SU-DHL-6 (cell line): Measurements from ENCODE around the gene SMPD3.

ENCODE experiments used
- H2AFZ ChIP-seq: fragments of 200-600 bp; sonication (generic); 2 replicates; pipeline ENCODE4 v1.6.1; 2014; ENCODE audit warnings: low read depth, mild to moderate bottlenecking, moderate library complexity, mixed read lengths, antibody characterized with exemption, low read length; ENCODE audit not compliant: severe bottlenecking
- H3F3A ChIP-seq: fragments of 200-600 bp; shearing (Covaris generic); 2 replicates; pipeline ENCODE4 v1.6.0; 2016; ENCODE audit warnings: antibody characterized with exemption, mild to moderate bottlenecking; ENCODE audit not compliant: insufficient read depth
- H3K27ac ChIP-seq: fragments of 200-600 bp; sonication (generic); 2 replicates; pipeline ENCODE4 v1.5.1; 2016; ENCODE audit warnings: low read depth, mild to moderate bottlenecking, low read length, moderate library complexity, mixed read lengths
- H3K27me3 ChIP-seq: fragments of 200-600 bp; sonication (generic), shearing (Covaris generic); 2 replicates; pipeline ENCODE4 v1.6.0; 2014; ENCODE audit warnings: mild to moderate bottlenecking, low read length
- H3K36me3 ChIP-seq: fragments of 200-600 bp; sonication (generic); 2 replicates; pipeline ENCODE4 v1.6.1; 2014; ENCODE audit warnings: mild to moderate bottlenecking, low read length, mixed read lengths
- H3K4me2 ChIP-seq: fragments of 300-600, 200-600 bp; shearing (Covaris generic), sonication (generic); 2 replicates; pipeline ENCODE4 v1.6.0; 2014; ENCODE audit warnings: low read length, low read depth, mild to moderate bottlenecking; ENCODE audit not compliant: poor library complexity, severe bottlenecking
- H3K4me3 ChIP-seq: fragments of 200-600 bp; sonication (generic); 2 replicates; pipeline ENCODE4 v1.5.1; 2014; ENCODE audit warnings: antibody characterized with exemption, low read length, mild to moderate bottlenecking, mixed read lengths; ENCODE audit not compliant: insufficient read depth, poor library complexity, severe bottlenecking
- H3K79me2 ChIP-seq: fragments of 200-600 bp; sonication (generic); 2 replicates; pipeline ENCODE4 v1.6.1; 2014; ENCODE audit warnings: mild to moderate bottlenecking, low read length, moderate library complexity; ENCODE audit not compliant: insufficient read depth
- H3K9ac ChIP-seq: fragments of 200-600 bp; sonication (generic); 2 replicates; pipeline ENCODE4 v1.7.0; 2014; ENCODE audit warnings: mild to moderate bottlenecking, low read length
- H3K9me2 ChIP-seq: fragments of 200-600 bp; sonication (generic); replicated peaks from 2 replicates; pipeline ENCODE4 v1.6.1; 2014; ENCODE audit warnings: low read length; ENCODE audit not compliant: insufficient read depth
- H3K9me3 ChIP-seq: fragments of 200-600 bp; sonication (generic); 2 replicates; pipeline ENCODE4 v1.6.1; 2014; ENCODE audit warnings: low read length, mixed read lengths; ENCODE audit not compliant: insufficient read depth
- H4K20me1 ChIP-seq: fragments of 200-600 bp; sonication (generic); 2 replicates; pipeline ENCODE4 v1.6.1; 2014; ENCODE audit warnings: low read depth, mild to moderate bottlenecking, antibody characterized with exemption, low read length, moderate library complexity, mixed read lengths
- EZH2phosphoT487 ChIP-seq: fragments of 200-600 bp; sonication (generic), shearing (Covaris generic); conservative IDR thresholded peaks from 2 replicates; pipeline ENCODE4 v1.6.1; 2018; ENCODE audit warnings: mild to moderate bottlenecking, antibody characterized with exemption, low read length, moderate library complexity, mixed read lengths
- TF ChIP-seq, protein P1 (sequence below): fragments of 200-600 bp; sonication (generic); IDR thresholded peaks from one replicate; pipeline ENCODE4 v1.5.1; 2017; ENCODE audit warnings: antibody characterized with exemption, mild to moderate bottlenecking, low read length, moderate library complexity; ENCODE audit not compliant: insufficient read depth, poor library complexity, severe bottlenecking

SMPD3 gene

GRCh38 chr16:68422396-68422960 lies 25.8 kb downstream of the SMPD3 start:
- H3K79me2 ChIP-seq: no peaks in the 10 kb centered on the region
- TF ChIP-seq, protein P1, sequence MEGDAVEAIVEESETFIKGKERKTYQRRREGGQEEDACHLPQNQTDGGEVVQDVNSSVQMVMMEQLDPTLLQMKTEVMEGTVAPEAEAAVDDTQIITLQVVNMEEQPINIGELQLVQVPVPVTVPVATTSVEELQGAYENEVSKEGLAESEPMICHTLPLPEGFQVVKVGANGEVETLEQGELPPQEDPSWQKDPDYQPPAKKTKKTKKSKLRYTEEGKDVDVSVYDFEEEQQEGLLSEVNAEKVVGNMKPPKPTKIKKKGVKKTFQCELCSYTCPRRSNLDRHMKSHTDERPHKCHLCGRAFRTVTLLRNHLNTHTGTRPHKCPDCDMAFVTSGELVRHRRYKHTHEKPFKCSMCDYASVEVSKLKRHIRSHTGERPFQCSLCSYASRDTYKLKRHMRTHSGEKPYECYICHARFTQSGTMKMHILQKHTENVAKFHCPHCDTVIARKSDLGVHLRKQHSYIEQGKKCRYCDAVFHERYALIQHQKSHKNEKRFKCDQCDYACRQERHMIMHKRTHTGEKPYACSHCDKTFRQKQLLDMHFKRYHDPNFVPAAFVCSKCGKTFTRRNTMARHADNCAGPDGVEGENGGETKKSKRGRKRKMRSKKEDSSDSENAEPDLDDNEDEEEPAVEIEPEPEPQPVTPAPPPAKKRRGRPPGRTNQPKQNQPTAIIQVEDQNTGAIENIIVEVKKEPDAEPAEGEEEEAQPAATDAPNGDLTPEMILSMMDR: no peak
- no peak for TF ChIP-seq EZH2phosphoT487
- no peaks in the 10 kb centered on the region for H3F3A ChIP-seq
- no peaks in the 10 kb centered on the region for H3K27me3 ChIP-seq
- no peak overlapping the region for H2AFZ ChIP-seq
- no peak overlapping the region for H3K27ac ChIP-seq
- no peaks in the 10 kb centered on the region for H3K36me3 ChIP-seq
- H3K9me3 ChIP-seq: no peaks in the 10 kb centered on the region
- H4K20me1 ChIP-seq: no peaks in the 10 kb centered on the region
- no peak overlapping the region for H3K9ac ChIP-seq
- H3K9me2 ChIP-seq: no peaks in the 10 kb centered on the region
- no peak overlapping the region for H3K4me2 ChIP-seq
- H3K4me3 ChIP-seq: no peak overlapping the region

- Histone ChIP-seq H3K27ac (no peak overlapping the region), H3K9me2 (no peaks in the 10 kb centered on the region), H3K9me3 (no peaks in the 10 kb centered on the region), H3K27me3 (no peaks in the 10 kb centered on the region), H3K4me2 (no peak overlapping the region), H2AFZ (no peak overlapping the region), H3K79me2 (no peaks in the 10 kb centered on the region), H3K36me3 (no peaks in the 10 kb centered on the region), H4K20me1 (no peaks in the 10 kb centered on the region), H3K9ac (no peak overlapping the region), H3F3A (no peaks in the 10 kb centered on the region), H3K4me3 (no peak overlapping the region)
- TF ChIP-seq, protein P1: no peak
- TF ChIP-seq EZH2phosphoT487: no peak
These were observed 27.2 kb downstream of the SMPD3 start for GRCh38 chr16:68421076-68421475.

- H3K9me2 ChIP-seq: no peaks in the 10 kb centered on the region
- H3K36me3 ChIP-seq: no peaks in the 10 kb centered on the region
- TF ChIP-seq, protein P1: no peak
- no peak for TF ChIP-seq EZH2phosphoT487
- H3K9me3 ChIP-seq: no peaks in the 10 kb centered on the region
- no peaks in the 10 kb centered on the region for H3F3A ChIP-seq
- no peak overlapping the region for H3K4me2 ChIP-seq
- no peak overlapping the region for H3K4me3 ChIP-seq
- no peak overlapping the region for H2AFZ ChIP-seq
- H4K20me1 ChIP-seq: no peaks in the 10 kb centered on the region
- H3K9ac ChIP-seq: no peak overlapping the region
- no peaks in the 10 kb centered on the region for H3K79me2 ChIP-seq
- H3K27ac ChIP-seq: no peak overlapping the region
- no peaks in the 10 kb centered on the region for H3K27me3 ChIP-seq
These were observed 27.9 kb downstream of the SMPD3 start for GRCh38 chr16:68420366-68420942.
